Endothelial cell (in vitro differentiated cells): Measurements from ENCODE around the gene VPS33B. TPM values are rescaled to one million over a fixed set of nuclear protein-coding genes. Genes with fewer than 3 reads are reported as not detected.
"Not testable (repeated sequence)": the region's sequence is repeated elsewhere in the genome, so short reads cannot be mapped to it uniquely, and the experiment has no call there.

Experiments used
- DNase-seq: peaks from one replicate; pipeline ENCODE4 v3.0.0; 2021; ENCODE audit warnings: low spot score
- H3K27ac Mint-ChIP-seq: one replicate; pipeline ENCODE4 v1.8.0; 2021; ENCODE audit warnings: mixed read lengths, inconsistent platforms; ENCODE audit not compliant: unreplicated experiment
- H3K27me3 Mint-ChIP-seq: one replicate; pipeline ENCODE4 v1.8.0; 2021; ENCODE audit warnings: mild to moderate bottlenecking, moderate library complexity, mixed read lengths, inconsistent platforms; ENCODE audit not compliant: unreplicated experiment
- H3K36me3 Mint-ChIP-seq: one replicate; pipeline ENCODE4 v1.8.0; 2021; ENCODE audit warnings: mild to moderate bottlenecking, low read depth, mixed read lengths, inconsistent platforms; ENCODE audit not compliant: unreplicated experiment
- H3K4me1 Mint-ChIP-seq: one replicate; pipeline ENCODE4 v1.8.0; 2021; ENCODE audit warnings: mild to moderate bottlenecking, mixed read lengths, inconsistent platforms; ENCODE audit not compliant: unreplicated experiment
- H3K4me3 Mint-ChIP-seq: one replicate; pipeline ENCODE4 v1.8.0; 2021; ENCODE audit warnings: mild to moderate bottlenecking, mixed read lengths, inconsistent platforms; ENCODE audit not compliant: unreplicated experiment
- H3K9me3 Mint-ChIP-seq: one replicate; pipeline ENCODE4 v1.8.0; 2021; ENCODE audit warnings: mixed read lengths, inconsistent platforms; ENCODE audit not compliant: unreplicated experiment
- total RNA-seq: library from RNA; stranded (reverse); fragmentation: NEBNext Ultra II Directional; extraction: Animal tissue kit (Norgen Biotek cat#: 25700); gene quantifications from one replicate; pipeline ENCODE4 v1.2.1, GENCODE V29; 2021; ENCODE audit not compliant: unreplicated experiment
- TF ChIP-seq, protein P1 (sequence below): fragments of 200-600 bp; sonication (generic); IDR thresholded peaks from one replicate; pipeline ENCODE4 v1.5.0; 2021; ENCODE audit warnings: antibody characterized with exemption; ENCODE audit not compliant: unreplicated experiment

VPS33B gene
- total RNA-seq, 1 donor from 2014 or later = 16.0 TPM

DNA sequence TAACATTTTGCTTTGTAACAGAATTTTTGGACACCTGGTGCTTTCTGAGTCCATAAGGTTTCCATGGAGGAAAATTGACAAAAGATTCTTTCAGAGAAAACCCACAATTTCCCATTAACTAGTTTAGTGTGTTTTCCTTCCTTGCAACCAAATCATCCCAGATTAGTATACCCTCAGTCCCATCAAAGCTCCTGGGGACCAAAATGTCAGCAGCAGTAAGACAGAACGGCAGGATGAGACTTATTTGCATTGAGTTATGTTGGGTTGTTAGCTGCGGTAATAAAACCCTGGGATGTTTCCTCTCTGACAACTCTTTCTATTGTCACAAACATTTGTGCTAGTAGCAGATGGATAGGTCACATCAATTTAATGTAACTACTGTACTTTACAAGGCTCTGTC is 32.4 kb upstream of the VPS33B start:
- TF ChIP-seq, protein P1, sequence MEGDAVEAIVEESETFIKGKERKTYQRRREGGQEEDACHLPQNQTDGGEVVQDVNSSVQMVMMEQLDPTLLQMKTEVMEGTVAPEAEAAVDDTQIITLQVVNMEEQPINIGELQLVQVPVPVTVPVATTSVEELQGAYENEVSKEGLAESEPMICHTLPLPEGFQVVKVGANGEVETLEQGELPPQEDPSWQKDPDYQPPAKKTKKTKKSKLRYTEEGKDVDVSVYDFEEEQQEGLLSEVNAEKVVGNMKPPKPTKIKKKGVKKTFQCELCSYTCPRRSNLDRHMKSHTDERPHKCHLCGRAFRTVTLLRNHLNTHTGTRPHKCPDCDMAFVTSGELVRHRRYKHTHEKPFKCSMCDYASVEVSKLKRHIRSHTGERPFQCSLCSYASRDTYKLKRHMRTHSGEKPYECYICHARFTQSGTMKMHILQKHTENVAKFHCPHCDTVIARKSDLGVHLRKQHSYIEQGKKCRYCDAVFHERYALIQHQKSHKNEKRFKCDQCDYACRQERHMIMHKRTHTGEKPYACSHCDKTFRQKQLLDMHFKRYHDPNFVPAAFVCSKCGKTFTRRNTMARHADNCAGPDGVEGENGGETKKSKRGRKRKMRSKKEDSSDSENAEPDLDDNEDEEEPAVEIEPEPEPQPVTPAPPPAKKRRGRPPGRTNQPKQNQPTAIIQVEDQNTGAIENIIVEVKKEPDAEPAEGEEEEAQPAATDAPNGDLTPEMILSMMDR = no peak
- Mint-ChIP-seq H3K4me1 (peaks cover 3% of the 10 kb centered on the region), H3K27me3 (no peaks in the 10 kb centered on the region)

DNA sequence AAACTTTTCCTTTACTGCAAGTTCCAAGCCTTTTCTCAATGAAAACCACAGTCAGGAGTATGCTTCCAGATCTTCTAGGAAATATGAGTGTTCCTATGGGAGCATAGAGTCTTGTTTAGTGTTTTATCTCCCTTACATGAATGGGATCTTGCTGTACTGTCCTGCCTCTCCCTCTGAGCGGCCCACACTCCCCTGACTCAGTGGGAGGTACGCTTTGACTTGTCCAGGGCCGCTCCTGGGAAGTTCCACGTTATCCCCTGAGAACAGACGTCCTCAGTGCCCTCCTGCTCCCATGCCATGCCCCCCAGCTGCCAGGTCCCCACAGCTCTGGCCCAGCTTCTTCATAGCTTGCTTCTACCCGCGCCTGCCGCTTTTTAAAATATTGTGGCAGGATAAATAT is 28.9 kb upstream of the VPS33B start:
- Mint-ChIP-seq H3K27me3 (no peaks in the 10 kb centered on the region), H3K9me3 (no peaks in the 10 kb centered on the region), H3K27ac (no peak overlapping the region)

More for the DNA sequence above, 32.4 kb upstream of the VPS33B start:
- H3K36me3 Mint-ChIP-seq = no peaks in the 10 kb centered on the region
- no peak overlapping the region for H3K4me3 Mint-ChIP-seq
- no peak overlapping the region for H3K27ac Mint-ChIP-seq
- H3K9me3 Mint-ChIP-seq = no peaks in the 10 kb centered on the region
- no peak for DNase-seq

DNA sequence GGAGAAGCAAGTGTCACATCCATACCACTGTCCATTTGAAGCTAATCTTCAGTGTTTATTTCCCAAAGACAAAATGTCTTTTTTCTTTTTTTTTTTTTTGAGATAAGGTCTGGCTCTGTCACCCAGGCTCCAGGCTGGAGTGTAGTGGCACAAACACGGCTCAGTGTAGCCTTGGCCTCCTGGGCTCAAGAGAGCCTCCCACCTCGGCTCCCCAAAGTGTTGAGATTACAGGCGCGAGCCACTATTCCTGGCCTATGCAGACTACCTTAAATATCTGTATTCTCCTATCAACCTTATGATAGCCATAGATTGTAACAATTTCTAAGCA is 27.7 kb upstream of the VPS33B start:
- no peak for DNase-seq
- Mint-ChIP-seq H3K27me3 (no peaks in the 10 kb centered on the region), H3K27ac (no peak overlapping the region), H3K36me3 (no peaks in the 10 kb centered on the region), H3K4me3 (no peak overlapping the region), H3K9me3 (no peaks in the 10 kb centered on the region), H3K4me1 (peaks cover 10% of the 10 kb centered on the region)
- TF ChIP-seq, protein P1 = peak; percentile 6

More for the DNA sequence above, 28.9 kb upstream of the VPS33B start:
- H3K4me1 Mint-ChIP-seq = peaks cover 10% of the 10 kb centered on the region
- H3K4me3 Mint-ChIP-seq = no peak overlapping the region
- TF ChIP-seq, protein P1 = no peak
- no peak for DNase-seq
- H3K36me3 Mint-ChIP-seq = no peaks in the 10 kb centered on the region

DNA sequence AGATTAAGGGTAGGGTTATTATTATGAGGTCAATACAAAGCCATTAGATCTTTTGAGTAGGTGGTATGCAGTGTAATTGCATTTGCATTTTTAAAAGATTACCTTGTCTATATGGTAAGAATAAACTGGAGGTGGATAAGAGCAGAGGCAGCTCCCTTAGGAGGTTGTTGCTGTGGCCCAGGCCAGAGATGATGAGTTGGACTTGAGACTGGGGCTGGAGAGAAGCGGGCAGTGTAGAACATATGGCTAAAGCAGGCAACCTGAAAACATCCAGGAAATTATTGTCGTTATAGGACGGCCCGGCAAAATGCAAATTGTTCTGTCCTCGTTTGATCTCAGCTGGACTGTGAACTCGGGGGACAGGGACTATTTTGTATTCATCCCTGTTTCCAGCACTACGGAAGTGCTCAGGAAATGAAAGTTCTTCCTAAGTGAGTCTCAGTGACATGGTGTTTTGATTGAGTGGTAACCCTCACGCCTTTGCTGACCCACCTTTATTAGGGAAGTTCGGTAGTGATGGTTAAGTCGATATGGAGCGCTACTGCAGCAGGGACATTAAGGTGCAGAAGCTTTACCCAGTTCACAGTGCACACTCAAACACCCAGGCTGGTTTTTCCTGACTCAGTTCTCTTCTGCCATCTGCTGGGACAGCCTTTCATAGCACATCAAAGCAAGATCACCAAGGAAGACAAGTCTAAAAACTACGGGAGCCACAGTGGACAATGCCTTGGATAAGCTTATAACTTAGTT is 27.2 kb upstream of the VPS33B start:
- H3K4me1 Mint-ChIP-seq = peaks cover 8% of the 10 kb centered on the region
- H3K9me3 Mint-ChIP-seq = no peaks in the 10 kb centered on the region
- H3K36me3 Mint-ChIP-seq = no peaks in the 10 kb centered on the region
- TF ChIP-seq, protein P1 = peak; percentile 20
- DNase-seq = peak; percentile 63
- no peaks in the 10 kb centered on the region for H3K27me3 Mint-ChIP-seq
- H3K4me3 Mint-ChIP-seq = no peak overlapping the region
- H3K27ac Mint-ChIP-seq = no peak overlapping the region

DNA sequence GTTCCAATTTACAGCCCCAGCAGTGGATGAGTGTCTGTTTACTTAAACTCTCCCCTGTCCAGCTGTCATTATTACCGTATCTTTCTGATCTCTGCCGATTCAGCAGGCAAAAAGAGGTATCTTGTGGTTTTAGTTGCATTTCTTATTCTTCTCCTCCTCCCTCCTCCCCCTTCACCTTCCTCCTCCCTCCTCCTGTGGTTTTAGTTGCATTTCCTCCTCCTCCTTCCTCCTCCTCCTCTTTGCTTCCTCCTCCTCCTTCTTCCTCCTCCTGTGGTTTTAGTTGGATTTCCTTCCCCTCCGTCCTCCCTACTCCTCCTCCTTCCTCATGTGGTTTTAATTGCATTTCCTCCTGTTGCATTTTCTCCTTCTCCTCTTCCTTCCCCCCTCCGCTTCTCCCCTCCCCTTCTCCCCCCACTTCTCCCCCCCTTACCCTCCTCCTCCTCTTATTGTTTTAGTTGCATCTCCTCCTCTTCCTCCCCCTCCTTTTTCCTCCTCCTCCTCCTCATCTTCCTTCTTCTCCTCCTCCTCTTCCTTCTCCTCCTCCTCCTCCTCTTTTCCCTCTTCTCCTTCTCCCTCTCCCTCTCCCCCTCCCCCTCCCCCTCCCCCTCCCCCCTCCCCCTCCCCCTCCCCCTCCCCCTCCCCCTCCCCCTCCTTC is 25.3 kb upstream of the VPS33B start:
- DNase-seq = no peak
- Mint-ChIP-seq H3K9me3 (no peaks in the 10 kb centered on the region), H3K4me3 (no peak overlapping the region), H3K4me1 (peaks cover 7% of the 10 kb centered on the region), H3K27ac (no peak overlapping the region), H3K27me3 (no peaks in the 10 kb centered on the region), H3K36me3 (no peaks in the 10 kb centered on the region)
- TF ChIP-seq, protein P1 = no peak

DNA sequence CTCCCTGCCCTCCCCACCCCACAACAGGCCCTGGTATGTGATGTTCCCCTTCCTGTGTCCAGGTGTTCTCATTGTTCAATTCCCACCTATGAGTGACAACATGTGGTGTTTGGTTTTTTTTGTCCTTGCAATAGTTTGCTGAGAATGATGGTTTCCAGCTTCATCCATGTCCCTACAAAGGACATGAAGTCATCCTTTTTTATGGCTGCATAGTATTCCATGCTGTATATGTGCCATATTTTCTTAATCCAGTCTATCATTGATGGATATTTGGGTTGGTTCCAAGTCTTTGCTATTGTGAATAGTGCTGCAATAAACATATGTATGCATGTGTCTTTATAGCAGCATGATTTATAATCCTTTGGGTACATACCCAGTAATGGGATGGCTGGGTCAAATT is 23.7 kb upstream of the VPS33B start:
- H3K27me3 Mint-ChIP-seq, H3K36me3 Mint-ChIP-seq, H3K4me3 Mint-ChIP-seq, H3K9me3 Mint-ChIP-seq, DNase-seq, H3K4me1 Mint-ChIP-seq, H3K27ac Mint-ChIP-seq: not testable (repeated sequence)
